Adrenal gland (tissue), 12 donors: Measurements from ENCODE around the gene ALOX5. TPM values are rescaled to one million over a fixed set of nuclear protein-coding genes. Genes with fewer than 3 reads are reported as not detected.
A peak's percentile ranks its signal among the peaks of the same experiment; 100 is the strongest.
"Not testable (repeated sequence)": the region's sequence is repeated elsewhere in the genome, so short reads cannot be mapped to it uniquely, and the experiment has no call there.

ENCODE experiments used
- DNase-seq, 7 donors: peaks; one replicate each; pipeline ENCODE4 v3.0.0-alpha.2; 2019 to 2020
- H3K27ac ChIP-seq, 5 donors: fragments of 200-600 bp; sonication (generic) in 4 of 5; 1 replicate in 3 of 5; 2 replicates in 2 of 5; pipeline versions ENCODE4 v1.5.1 to v1.8.0; 2016 to 2020; ENCODE audit warnings: mild to moderate bottlenecking in 1 of 5
- H3K27me3 ChIP-seq: fragments of 200-600 bp; 2 replicates; pipeline ENCODE4 v1.8.0; 2021
- H3K36me3 ChIP-seq, 2 donors: fragments of 200-600 bp; replicated peaks in 1 of 2; 1 replicate in 1 of 2; 2 replicates in 1 of 2; pipeline versions ENCODE4 v1.5.1 to v1.8.0; 2018 to 2022
- H3K4me1 ChIP-seq, 2 donors: fragments of 200-600 bp; replicated peaks in 1 of 2; 1 replicate in 1 of 2; 2 replicates in 1 of 2; pipeline versions ENCODE4 v1.5.1 to v1.8.0; 2018 to 2021
- H3K4me3 ChIP-seq, 4 donors: fragments of 200-600 bp; sonication (generic) in 3 of 4; one replicate each; pipeline ENCODE4 v1.5.1; 2016 to 2018
- H3K9me3 ChIP-seq, 3 donors: fragments of 200-600 bp; sonication (generic) in 1 of 3; replicated peaks in 1 of 3; 1 replicate in 2 of 3; 2 replicates in 1 of 3; pipeline versions ENCODE4 v1.5.1 to v1.8.0; 2016 to 2021
- CTCF ChIP-seq, 6 experiments: fragments of 450-650 bp in 4 of 6; fragments of 200-600 bp in 2 of 6; sonication (generic) in 1 of 6; IDR thresholded peaks; 1 replicate in 5 of 6; 2 replicates in 1 of 6; pipeline versions ENCODE4 v1.5.1 to v1.8.0; 2016 to 2021; ENCODE audit warnings: antibody characterized with exemption in 6 of 6, mild to moderate bottlenecking in 2 of 6, moderate library complexity in 1 of 6
- POLR2A ChIP-seq, 2 donors: fragments of 450-650 bp; IDR thresholded peaks; one replicate each; pipeline ENCODE4 v1.6.1; 2017; ENCODE audit warnings: antibody characterized with exemption in 2 of 2, mild to moderate bottlenecking in 2 of 2, moderate library complexity in 1 of 2
- WGBS, 4 donors: extraction: QIAGEN DNeasy Blood & Tissue Kit in 2 of 4; methylation state at CpG; one replicate each; pipeline versions ENCODE4 v1.1.5 to v1.1.7; 2013 to 2017; 5-methylcytosine and 5-hydroxymethylcytosine counted together
- intact Hi-C, 2 donors: fragments of 100-400 bp; cut with DNase I; formaldehyde crosslinking; loops; one replicate each; pipeline versions ENCODE4 v1.14.1 to v1.15.0; 2022 to 2023
- polyA plus RNA-seq, 3 donors: library from polyadenylated mRNA; stranded (reverse); fragments of 200-250 nt in 2 of 3; fragments of 350-450 nt in 1 of 3; fragmentation: Illumina TruSeq in 1 of 3; extraction: RNeasy Lipid Tissue Mini Kit (QIAGEN cat#74804) in 1 of 3; gene quantifications; one replicate each; pipeline ENCODE4 v1.2.3, GENCODE V29; 2013 to 2014
- total RNA-seq, 9 donors: library from RNA; depleted of rRNA in 4 of 9; stranded (reverse); fragments of >200 nt in 4 of 9; fragments of 120-200 nt in 1 of 9; fragmentation: NEBNext Ultra II Directional in 1 of 9; extraction: Animal tissue kit (Norgen Biotek cat#: 25700) in 1 of 9; gene quantifications; one replicate each; pipeline versions ENCODE4 v1.1.0 to v1.2.4, GENCODE V29; 2013 to 2023
- donor health status: healthy with polysubstance abuse.
- donor health status: Bipolar disorder and iron deficiency.
- donor health status: DM: yes; HTN: yes; CAD: no.
- donor health status: DM: no; HTN: no; CAD: no.
- donor health status: DM: no; HTN: no; CAD: no.
- donor health status: DM: yes; HTN: yes; CAD: no.

The ALOX5 gene
- total and polyA plus RNA-seq, 12 donors, result 1.00 to 60.0 (median 17.7) TPM

GRCh38 chr10:45471531-45472310, 97.7 kb downstream of the ALOX5 start:
- Histone ChIP-seq H3K27me3 (no peaks in the 10 kb centered on the region), H3K36me3 (no peaks in the 10 kb centered on the region), H3K4me1 (peaks cover 32 to 33% of the 10 kb centered on the region in 2 donors), H3K4me3 (no peak overlapping the region), H3K27ac (peak overlapping the region in 3 of 5 donors; percentile 33 to 69 (median 43)), H3K9me3 (no peaks in the 10 kb centered on the region)
- intact Hi-C loops, result no loop called here
- peak in 3 of 7 donors; percentile 41 to 71 (median 58) for DNase-seq
- WGBS, 4 donors, result 57 to 74% (median 62%) methylated on average over 8 of the region's 8 CpGs
- TF ChIP-seq CTCF (IDR thresholded peaks at IDR 0.05), result no peak
- TF ChIP-seq POLR2A (IDR thresholded peaks at IDR 0.05), result no peak

- Histone ChIP-seq H3K36me3 (no peaks in the 10 kb centered on the region), H3K9me3 (no peaks in the 10 kb centered on the region), H3K27me3 (no peaks in the 10 kb centered on the region), H3K4me1 (peaks cover 25% of the 10 kb centered on the region in 2 donors), H3K27ac (peak overlapping the region in 1 of 5 donors; percentile 21), H3K4me3 (no peak overlapping the region)
- intact Hi-C loops, result no loop called here
- no peak for TF ChIP-seq CTCF (IDR thresholded peaks at IDR 0.05)
- no peak for TF ChIP-seq POLR2A (IDR thresholded peaks at IDR 0.05)
- DNase-seq, result peak in 1 of 7 donors; percentile 71
- 50 to 65% (median 56%) methylated on average over 4 of the region's 4 CpGs for WGBS, 4 donors
These were observed 99.1 kb downstream of the ALOX5 start for GRCh38 chr10:45473126-45473525.

- H3K36me3 ChIP-seq, result no peaks in the 10 kb centered on the region
- no peaks in the 10 kb centered on the region for H3K9me3 ChIP-seq
- WGBS, 4 donors, result 94 to 100% (median 96%) methylated on average over 1 of the region's 1 CpG
- H3K27me3 ChIP-seq, result no peaks in the 10 kb centered on the region
- DNase-seq, result no peak
- no peak overlapping the region for H3K4me3 ChIP-seq
- TF ChIP-seq CTCF (IDR thresholded peaks at IDR 0.05), result no peak
- no peak for TF ChIP-seq POLR2A (IDR thresholded peaks at IDR 0.05)
- H3K4me1 ChIP-seq, result peaks cover 7 to 10% of the 10 kb centered on the region in 2 donors
- intact Hi-C loops, result no loop called here
- no peak overlapping the region for H3K27ac ChIP-seq
These were observed 102.5 kb downstream of the ALOX5 start for GRCh38 chr10:45476559-45476958.

GRCh38 chr10:45480294-45480693, 106.3 kb downstream of the ALOX5 start:
- no peak for DNase-seq
- H3K36me3 ChIP-seq, result no peaks in the 10 kb centered on the region

GRCh38 chr10:45481100-45481499, 107.1 kb downstream of the ALOX5 start:
- H3K4me3 ChIP-seq, H3K4me1 ChIP-seq, DNase-seq, intact Hi-C loops, H3K27me3 ChIP-seq, H3K36me3 ChIP-seq, H3K9me3 ChIP-seq, H3K27ac ChIP-seq: not testable (repeated sequence)
- 96 to 99% (median 97%) methylated on average over 4 of the region's 4 CpGs for WGBS, 4 donors

More at GRCh38 chr10:45480294-45480693, 106.3 kb downstream of the ALOX5 start:
- TF ChIP-seq POLR2A (IDR thresholded peaks at IDR 0.05), result no peak
- TF ChIP-seq CTCF (IDR thresholded peaks at IDR 0.05), result no peak
- Histone ChIP-seq H3K27me3 (no peaks in the 10 kb centered on the region), H3K4me3 (no peak overlapping the region), H3K27ac (no peak overlapping the region), H3K4me1 (no peaks in the 10 kb centered on the region), H3K9me3 (no peaks in the 10 kb centered on the region)
- 87 to 96% (median 93%) methylated on average over 2 of the region's 2 CpGs for WGBS, 4 donors
- intact Hi-C loops, result no loop called here
